Measurements from ENCODE around the gene SLC29A2. TPM values are rescaled to one million over a fixed set of nuclear protein-coding genes. Genes with fewer than 3 reads are reported as not detected.

Gene SLC29A2
- total and polyA plus RNA-seq, 2 donors (not counting 1 experiment from before 2014, with no cell fraction given), result 16.2 to 18.5 TPM

- no peak for DNase-seq
- H2AFZ ChIP-seq (ENCODE audit: insufficient read depth, low read depth, low read length, poor library complexity, severe bottlenecking), result peak overlapping the region; percentile 88
Observed at GRCh38 chr11:66313321-66314185, 58.0 kb downstream of the SLC29A2 start.

More at GRCh38 chr11:66313321-66314185, 58.0 kb downstream of the SLC29A2 start:
- ChIA-PET POLR2A (interaction anchor here (0.5 to 2.0 kb wide), 11 partner anchors 17 to 925 kb away, joined by 3 to 12 read pairs (median 5); partner anchors contain the start of genes BRMS1, DPP3, MRPL11 and NPAS4), CTCF (interaction anchor here (1.1 to 6.3 kb wide), 13 partner anchors 11 to 534 kb away, joined by 4 to 101 read pairs (median 20); partner anchors contain the start of genes B4GAT1, BRMS1, DPP3 and RIN1)
- 74% methylated on average over 35 of the region's 38 CpGs for WGBS (ENCODE audit: insufficient coverage)
- H3K4me1 Mint-ChIP-seq, result peaks cover 43% of the 10 kb centered on the region
- H3K27ac ChIP-seq (ENCODE audit: low read length in 2 of 2), result peak overlapping the region; percentile 57 to 80
- peak overlapping the region; percentile 99 for H3K4me3 Mint-ChIP-seq
- H3K27me3 Mint-ChIP-seq, result no peaks in the 10 kb centered on the region
- peak overlapping the region in 4 of 5 experiments; percentile 30 to 63 (median 53) for H3K4me3 ChIP-seq (ENCODE audit: control extremely low read depth in 1 of 5, extremely low read depth in 1 of 5, insufficient read depth in 1 of 5, low read depth in 2 of 5, low read length in 4 of 5)
- H3K4me2 ChIP-seq (replicated peaks; ENCODE audit: low read depth, low read length, poor library complexity, severe bottlenecking), result peak overlapping the region; percentile 89
- H3K27ac Mint-ChIP-seq, result peak overlapping the region; percentile 99
- peaks cover 26 to 36% of the 10 kb centered on the region in 2 donors for H3K4me1 ChIP-seq (ENCODE audit: control insufficient read depth in 2 of 2, insufficient read depth in 2 of 2, low read length in 2 of 2)
- intact Hi-C loops (cut with micrococcal nuclease), result loop anchor here (2.0 kb wide), 1 partner anchor 365 kb away; no protein-coding TSS in a partner anchor
- peak overlapping the region; percentile 62 for H3K9ac ChIP-seq (ENCODE audit: low read length)
- H3K9me3 ChIP-seq (ENCODE audit: control extremely low read depth in 1 of 3, control insufficient read depth in 2 of 3, insufficient read depth in 1 of 3, low read length in 2 of 3), result no peaks in the 10 kb centered on the region
- ATAC-seq (ENCODE audit: low read depth), result no peak
- no peaks in the 10 kb centered on the region for H3K9me3 Mint-ChIP-seq (ENCODE audit: insufficient read depth)
- no peaks in the 10 kb centered on the region for H3K79me2 ChIP-seq (ENCODE audit: control insufficient read depth, insufficient read depth, low read length)
- H3K27me3 ChIP-seq (replicated peaks in 1 of 4; ENCODE audit: control extremely low read depth in 1 of 4, control insufficient read depth in 3 of 4, insufficient read depth in 4 of 4, low read length in 3 of 4), result no peaks in the 10 kb centered on the region
- no peak for TF ChIP-seq EZH2 (IDR thresholded peaks at IDR 0.05; ENCODE audit: borderline replicate concordance, insufficient read depth, low read depth, low read length, poor library complexity, severe bottlenecking)
- TF ChIP-seq CTCF (IDR thresholded peaks at IDR 0.05), result no peak
- H3K36me3 ChIP-seq (replicated peaks in 1 of 2; ENCODE audit: control extremely low read depth in 1 of 2, control insufficient read depth in 1 of 2, extremely low read depth in 1 of 2, insufficient read depth in 2 of 2, low read length in 1 of 2), result no peaks in the 10 kb centered on the region
- H4K20me1 ChIP-seq (ENCODE audit: control insufficient read depth, insufficient read depth, low read length, poor library complexity, severe bottlenecking), result no peaks in the 10 kb centered on the region

All from B cell (primary cell).